GM19025 (cell line): Measurements from ENCODE around the gene ENTR1.
"Not testable (repeated sequence)": the region's sequence is repeated elsewhere in the genome, so short reads cannot be mapped to it uniquely, and the experiment has no call there.

ENCODE experiments used
- ATAC-seq: cut with Tn5 transposase; IDR thresholded peaks from one replicate; pipeline ENCODE4 v1.9.1; 2021; ENCODE audit warnings: mild to moderate bottlenecking, low read depth, moderate library complexity; ENCODE audit not compliant: unreplicated experiment

Gene ENTR1

GRCh38 chr9:136421791-136422190 is 11.4 kb upstream of the ENTR1 start:
- no peak for ATAC-seq

- ATAC-seq = no peak
Measured at GRCh38 chr9:136419092-136419420, 8.6 kb upstream of the ENTR1 start.

GRCh38 chr9:136418182-136419091 is 8.0 kb upstream of the ENTR1 start:
- ATAC-seq = no peak

- ATAC-seq = no peak
Measured at GRCh38 chr9:136416914-136417313, 6.5 kb upstream of the ENTR1 start.

- ATAC-seq = no peak
Measured at GRCh38 chr9:136416427-136416826, 6.0 kb upstream of the ENTR1 start.

- no peak for ATAC-seq
Measured at GRCh38 chr9:136412962-136413361, 2.5 kb upstream of the ENTR1 start.

GRCh38 chr9:136411378-136411777 is 964 bp upstream of the ENTR1 start:
- ATAC-seq = no peak

- peak; percentile 9 for ATAC-seq
Measured at GRCh38 chr9:136409557-136410455, 608 bp downstream of the ENTR1 start.

- no peak for ATAC-seq
Measured at GRCh38 chr9:136407911-136408310, 2.5 kb downstream of the ENTR1 start.

- ATAC-seq = not testable (repeated sequence)
Measured at GRCh38 chr9:136407061-136407460, 3.4 kb downstream of the ENTR1 start.

GRCh38 chr9:136405904-136406303 is 4.5 kb downstream of the ENTR1 start:
- ATAC-seq = not testable (repeated sequence)

- ATAC-seq = no peak
Measured at GRCh38 chr9:136405481-136405880, 4.9 kb downstream of the ENTR1 start.

- ATAC-seq = no peak
Measured at GRCh38 chr9:136404801-136405136, 5.6 kb downstream of the ENTR1 start.

- ATAC-seq = no peak
Measured at GRCh38 chr9:136403915-136404800, 6.3 kb downstream of the ENTR1 start.

- no peak for ATAC-seq
Measured at GRCh38 chr9:136403538-136403914, 6.9 kb downstream of the ENTR1 start.

GRCh38 chr9:136402067-136402466 is 8.3 kb downstream of the ENTR1 start:
- ATAC-seq = no peak

GRCh38 chr9:136401173-136401922 is 9.1 kb downstream of the ENTR1 start:
- ATAC-seq = no peak

- ATAC-seq = peak; percentile 62
Measured at GRCh38 chr9:136400038-136400834, 10.2 kb downstream of the ENTR1 start, which contains the start of gene SNAPC4. SNAPC4 (minus strand) TSS chr9:136400170; CDS start chr9:136398428, 1,742 bp downstream.
